ENCODE results near the gene ACBD4. TPM values are rescaled to one million over a fixed set of nuclear protein-coding genes. Genes with fewer than 3 reads are reported as not detected.

ACBD4 gene
- total and polyA plus RNA-seq, 10 of the 15 experiments (the other 5 are each of a cell fraction or from before 2014, with no cell fraction given) = 0.20 to 13.8 (median 6.9) TPM

DNA sequence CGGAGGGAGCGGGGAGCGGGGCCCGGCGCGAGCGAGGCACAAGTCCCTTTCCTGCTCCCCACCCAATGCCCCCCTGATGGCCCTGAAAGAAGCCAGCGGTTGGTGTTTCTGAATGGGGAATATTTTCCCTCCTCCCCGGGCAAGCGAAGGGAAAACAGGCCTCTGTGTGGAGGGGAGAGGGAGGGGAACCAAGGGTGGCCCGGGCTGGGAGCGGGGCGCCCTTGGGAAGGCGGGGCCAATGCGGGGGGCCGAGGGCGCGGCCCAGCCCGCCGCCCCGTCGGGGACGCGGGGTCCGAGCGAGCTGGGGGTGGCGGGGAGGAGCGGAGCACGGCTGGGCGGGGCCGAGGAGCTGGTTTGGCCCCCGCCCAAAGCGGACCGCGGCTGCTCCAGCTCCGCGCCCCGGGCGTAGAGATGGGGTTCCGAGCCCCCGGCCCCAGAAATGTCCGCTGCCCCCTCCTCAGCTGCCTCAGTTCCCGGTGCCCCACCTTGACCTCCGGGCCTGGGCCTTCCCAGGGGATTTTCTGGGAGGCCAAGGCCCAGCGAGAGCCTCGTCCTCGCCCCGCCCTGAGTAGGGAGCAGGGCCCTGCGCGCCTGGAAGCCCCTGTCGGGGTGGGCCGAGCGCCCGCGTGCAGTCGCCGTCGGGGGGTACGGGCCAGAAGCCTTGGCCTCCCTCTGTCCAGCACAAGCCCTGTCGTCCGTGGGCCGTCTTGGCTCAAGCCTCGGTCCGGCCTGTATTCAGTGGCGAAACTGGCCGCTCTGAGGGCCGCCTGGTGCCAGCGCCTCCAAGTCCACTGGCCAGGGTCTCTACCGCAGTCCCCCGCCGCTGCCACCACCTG lies 8.9 kb downstream of the ACBD4 start:
- H3K27ac ChIP-seq (ENCODE audit: control insufficient read depth, insufficient read depth) = peak overlapping the region; percentile 34; the same call in 1 of the 2 replicates
- H3K9me3 ChIP-seq (replicated peaks; ENCODE audit: control insufficient read depth, insufficient read depth, low read length) = no peaks in the 10 kb centered on the region
- H2AFZ ChIP-seq (ENCODE audit: control insufficient read depth, low read depth, low read length) = peak overlapping the region; percentile 66
- peak overlapping the region; percentile 87 for H3K4me2 ChIP-seq (ENCODE audit: control insufficient read depth, insufficient read depth)
- BruUV-seq (replicated peaks) = no TSS peak
- ChIA-PET SMC1A (ENCODE audit: uncharacterized antibody, unreplicated experiment) (interaction anchor here (0.7 to 1.2 kb wide), 2 partner anchors 9 to 17 kb away, joined by 3 to 10 read pairs; partner anchors contain the start of gene ACBD4), CTCF (interaction anchor here (0.6 to 11.0 kb wide), 4 partner anchors 10 to 82 kb away, joined by 3 to 280 read pairs (median 4); partner anchors contain the start of gene ACBD4), RAD21 (ENCODE audit: unreplicated experiment) (interaction anchor here (0.6 to 1.7 kb wide), 3 partner anchors 9 to 253 kb away, joined by 3 to 10 read pairs (median 3); partner anchors contain the start of gene ACBD4), POLR2A (interaction anchor here (0.5 to 1.6 kb wide), 6 partner anchors 8 to 88 kb away, joined by 3 to 6 read pairs (median 4); partner anchors contain the start of genes ACBD4 and HEXIM2)
- peaks cover 20% of the 10 kb centered on the region for H3K79me2 ChIP-seq (ENCODE audit: control insufficient read depth, insufficient read depth, low read length)
- no peak for DNase-seq (ENCODE audit: low read depth, low spot score)
- peaks cover 18% of the 10 kb centered on the region for H3K4me1 ChIP-seq (ENCODE audit: control insufficient read depth, insufficient read depth, low read length)
- no peaks in the 10 kb centered on the region for H3K36me3 ChIP-seq (ENCODE audit: control insufficient read depth in 2 of 2, insufficient read depth in 2 of 2, low read length in 1 of 2)
- WGBS (ENCODE audit: insufficient coverage, insufficient replicate concordance, low lambda C conversion rate, missing lambda C conversion rate) = 31% methylated on average over 48 of the region's 71 CpGs
- H3K4me3 ChIP-seq = peak overlapping the region; percentile 67
- H4K20me1 ChIP-seq (ENCODE audit: control insufficient read depth, insufficient read depth) = no peaks in the 10 kb centered on the region
- peak overlapping the region; percentile 67 for H3K9ac ChIP-seq (ENCODE audit: control insufficient read depth, insufficient read depth, low read length)
- in situ Hi-C loops (cut with MboI) (no loop called here), intact Hi-C loops (cut with micrococcal nuclease; ENCODE audit: unreplicated experiment) (loop anchor here (5.0 kb wide), 1 partner anchor 158 kb away; no protein-coding TSS in a partner anchor)
- TF ChIP-seq POLR2A (IDR thresholded peaks at IDR 0.05; ENCODE audit: low read depth, low read length) (peak; percentile 51), CBX5 (IDR thresholded peaks at IDR 0.05; ENCODE audit: low read depth) (no peak), TAF1 (IDR thresholded peaks at IDR 0.05; ENCODE audit: borderline replicate concordance, low read depth, low read length) (no peak)
- TF ChIP-seq, protein P1, sequence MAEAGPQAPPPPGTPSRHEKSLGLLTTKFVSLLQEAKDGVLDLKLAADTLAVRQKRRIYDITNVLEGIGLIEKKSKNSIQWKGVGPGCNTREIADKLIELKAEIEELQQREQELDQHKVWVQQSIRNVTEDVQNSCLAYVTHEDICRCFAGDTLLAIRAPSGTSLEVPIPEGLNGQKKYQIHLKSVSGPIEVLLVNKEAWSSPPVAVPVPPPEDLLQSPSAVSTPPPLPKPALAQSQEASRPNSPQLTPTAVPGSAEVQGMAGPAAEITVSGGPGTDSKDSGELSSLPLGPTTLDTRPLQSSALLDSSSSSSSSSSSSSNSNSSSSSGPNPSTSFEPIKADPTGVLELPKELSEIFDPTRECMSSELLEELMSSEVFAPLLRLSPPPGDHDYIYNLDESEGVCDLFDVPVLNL (IDR thresholded peaks at IDR 0.05; ENCODE audit: low read depth, low read length) = no peak
- TF ChIP-seq, protein P2, sequence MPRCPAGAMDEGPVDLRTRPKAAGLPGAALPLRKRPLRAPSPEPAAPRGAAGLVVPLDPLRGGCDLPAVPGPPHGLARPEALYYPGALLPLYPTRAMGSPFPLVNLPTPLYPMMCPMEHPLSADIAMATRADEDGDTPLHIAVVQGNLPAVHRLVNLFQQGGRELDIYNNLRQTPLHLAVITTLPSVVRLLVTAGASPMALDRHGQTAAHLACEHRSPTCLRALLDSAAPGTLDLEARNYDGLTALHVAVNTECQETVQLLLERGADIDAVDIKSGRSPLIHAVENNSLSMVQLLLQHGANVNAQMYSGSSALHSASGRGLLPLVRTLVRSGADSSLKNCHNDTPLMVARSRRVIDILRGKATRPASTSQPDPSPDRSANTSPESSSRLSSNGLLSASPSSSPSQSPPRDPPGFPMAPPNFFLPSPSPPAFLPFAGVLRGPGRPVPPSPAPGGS (IDR thresholded peaks at IDR 0.05; ENCODE audit: borderline replicate concordance, insufficient read depth, low read depth, low read length, poor library complexity, severe bottlenecking) = peak; percentile 15
- TF ChIP-seq, protein P3, sequence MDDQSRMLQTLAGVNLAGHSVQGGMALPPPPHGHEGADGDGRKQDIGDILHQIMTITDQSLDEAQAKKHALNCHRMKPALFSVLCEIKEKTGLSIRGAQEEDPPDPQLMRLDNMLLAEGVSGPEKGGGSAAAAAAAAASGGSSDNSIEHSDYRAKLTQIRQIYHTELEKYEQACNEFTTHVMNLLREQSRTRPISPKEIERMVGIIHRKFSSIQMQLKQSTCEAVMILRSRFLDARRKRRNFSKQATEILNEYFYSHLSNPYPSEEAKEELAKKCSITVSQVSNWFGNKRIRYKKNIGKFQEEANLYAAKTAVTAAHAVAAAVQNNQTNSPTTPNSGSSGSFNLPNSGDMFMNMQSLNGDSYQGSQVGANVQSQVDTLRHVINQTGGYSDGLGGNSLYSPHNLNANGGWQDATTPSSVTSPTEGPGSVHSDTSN (IDR thresholded peaks at IDR 0.05; ENCODE audit: insufficient replicate concordance, low read depth, low read length) = no peak
- no peak for ATAC-seq
- H3K27me3 ChIP-seq (replicated peaks in 1 of 2; ENCODE audit: control insufficient read depth in 2 of 2, insufficient read depth in 2 of 2, low read length in 1 of 2) = no peaks in the 10 kb centered on the region
- FAIRE-seq = no peak

All from GM12878 (cell line).